Putamen (tissue), 1 donor: ENCODE data around the gene STAT4.
A peak's percentile ranks its signal among the peaks of the same experiment; 100 is the strongest.

Source experiments
- DNase-seq: peaks from one replicate; pipeline ENCODE4 v3.0.0-alpha.2; 2016; ENCODE audit warnings: low spot score

The STAT4 gene

DNA sequence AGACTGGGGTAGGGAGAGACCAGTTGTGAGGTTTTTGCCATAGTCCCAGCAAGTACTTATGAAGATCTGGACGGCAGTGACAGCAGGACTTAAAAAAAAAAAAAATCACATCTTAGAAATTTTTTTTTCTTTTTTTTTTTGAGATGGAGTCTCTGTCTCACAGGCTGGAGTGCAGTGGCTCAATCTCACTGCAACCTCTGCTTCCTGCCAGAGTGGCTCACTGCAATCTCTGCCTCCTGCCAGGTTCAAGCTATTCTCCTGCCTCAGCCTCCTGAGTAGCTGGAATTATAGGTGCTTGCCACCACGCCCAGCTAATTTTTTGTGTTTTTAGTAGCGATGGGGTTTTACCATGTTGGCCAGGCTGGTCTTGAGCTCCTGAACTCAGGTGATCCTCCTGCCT is 22.4 kb upstream of the STAT4 start:
- DNase-seq: no peak

DNA sequence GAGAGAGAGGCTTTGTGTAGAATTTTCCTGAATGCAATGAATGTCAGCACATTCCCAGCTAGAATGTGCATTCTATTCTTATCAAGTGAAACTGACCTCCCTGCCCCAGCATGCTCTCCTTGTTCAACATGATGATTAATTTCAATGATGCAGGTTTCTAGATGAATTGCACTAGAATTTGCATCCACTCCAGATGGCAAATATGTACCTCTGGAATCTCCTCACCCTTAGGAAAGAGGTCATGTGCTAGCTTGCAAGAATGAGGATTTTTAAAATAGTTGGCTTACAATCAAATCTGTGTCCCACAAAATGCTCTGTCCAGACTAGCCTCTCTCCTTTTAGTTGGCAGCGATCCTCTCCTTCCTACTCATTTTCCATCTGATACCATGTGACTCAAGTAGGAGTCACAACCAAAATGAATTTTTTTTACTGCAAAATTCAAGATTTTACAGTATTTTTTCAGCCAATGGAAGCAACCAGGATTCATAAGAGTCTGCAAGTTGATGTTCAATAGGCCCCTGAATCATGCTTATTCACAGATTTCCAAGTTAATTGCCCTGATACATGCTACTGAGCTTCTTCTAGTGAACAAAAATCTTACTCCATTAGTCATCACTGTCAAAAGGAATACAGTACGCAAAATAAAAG is 21.0 kb upstream of the STAT4 start:
- no peak for DNase-seq

DNA sequence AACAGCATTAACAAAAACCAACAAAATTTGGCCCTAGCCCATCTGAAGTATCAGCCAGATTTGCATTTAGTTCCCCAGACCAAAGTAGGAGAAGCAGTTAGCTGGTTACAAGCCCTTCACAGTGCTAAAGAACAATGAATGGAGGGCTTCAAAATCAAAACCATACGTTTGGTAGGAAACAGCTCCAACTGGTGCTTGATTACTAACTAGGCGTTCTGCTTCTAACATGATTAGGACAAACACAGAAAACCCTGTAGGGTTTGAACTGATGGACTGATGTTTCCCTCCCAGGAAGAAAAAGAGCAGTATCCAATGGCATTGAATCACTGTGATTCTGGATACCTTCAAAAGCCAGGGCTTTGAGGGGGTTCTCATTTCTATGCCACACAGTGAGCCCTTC is 20.5 kb upstream of the STAT4 start:
- DNase-seq: no peak

DNA sequence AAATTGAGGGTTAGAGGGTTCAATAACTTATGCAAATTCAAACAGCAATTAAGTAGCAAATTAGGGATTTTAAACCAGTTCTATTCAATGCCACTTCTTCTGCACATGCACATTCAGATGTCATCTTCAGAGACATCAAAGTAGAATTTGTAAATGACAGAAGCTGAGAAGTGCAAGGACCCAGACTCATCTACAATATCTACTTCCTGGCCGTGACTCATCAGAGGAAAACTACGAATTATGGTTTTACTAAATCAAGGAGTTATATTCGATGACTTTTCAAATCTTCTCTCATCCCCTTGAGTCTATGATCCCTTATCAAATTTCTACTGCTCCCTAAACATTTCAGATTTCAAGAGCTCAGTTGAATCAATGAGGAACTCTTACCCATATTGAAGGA is 20.0 kb upstream of the STAT4 start:
- no peak for DNase-seq

DNA sequence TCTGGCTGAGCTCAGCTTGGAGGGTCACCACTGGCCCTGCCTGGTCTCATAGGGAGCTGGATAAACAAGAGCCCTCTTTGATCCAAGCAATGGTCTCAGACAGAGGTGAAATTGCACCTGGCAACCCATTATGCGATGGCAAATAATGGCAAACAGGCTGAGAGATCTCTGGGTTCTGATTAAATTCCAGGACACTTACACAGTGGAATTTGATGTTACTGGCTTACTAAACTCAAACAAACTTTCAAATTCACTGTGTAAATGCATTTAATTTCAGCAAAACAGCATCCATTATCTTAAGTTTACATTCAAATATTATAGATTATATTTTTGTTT is 19.5 kb upstream of the STAT4 start:
- no peak for DNase-seq

DNA sequence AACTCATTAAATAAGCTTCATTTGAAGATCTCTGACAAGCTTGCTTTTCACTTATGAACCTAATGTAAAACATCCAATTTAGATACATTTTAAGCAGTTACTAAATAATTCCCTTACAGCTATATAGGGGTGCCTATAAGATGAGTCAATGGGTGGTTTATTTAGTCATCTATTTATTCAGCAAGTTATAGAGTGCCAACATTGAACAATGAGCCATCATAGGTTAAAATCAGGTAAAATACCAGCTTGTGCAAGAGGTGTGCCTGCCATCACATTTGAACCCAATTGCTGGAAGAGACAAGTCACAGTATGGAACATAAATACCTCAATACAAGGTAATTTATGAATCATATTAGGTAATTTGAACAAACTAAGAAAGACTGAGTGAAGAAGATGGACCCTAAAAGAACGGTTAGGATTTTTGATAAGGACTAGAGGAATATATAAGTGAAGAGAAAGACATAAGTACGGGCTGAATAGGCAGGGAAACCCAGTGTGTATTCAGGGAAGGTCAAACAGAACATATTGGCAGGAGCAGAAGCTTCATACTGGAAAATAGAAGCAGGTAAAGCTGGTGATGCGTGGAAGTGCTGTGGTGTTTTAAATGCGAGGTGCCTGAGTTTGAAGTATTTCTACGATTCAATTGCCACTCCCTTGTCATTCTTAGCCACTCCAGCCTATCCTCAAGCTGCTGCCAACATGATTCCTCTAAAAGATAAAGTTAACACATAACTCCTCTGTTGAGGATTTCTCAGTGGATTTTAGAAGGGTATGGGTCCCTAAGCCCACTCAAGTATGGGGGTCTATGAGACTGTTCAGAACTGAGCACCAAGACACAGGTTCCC is 18.9 kb upstream of the STAT4 start:
- no peak for DNase-seq

DNA sequence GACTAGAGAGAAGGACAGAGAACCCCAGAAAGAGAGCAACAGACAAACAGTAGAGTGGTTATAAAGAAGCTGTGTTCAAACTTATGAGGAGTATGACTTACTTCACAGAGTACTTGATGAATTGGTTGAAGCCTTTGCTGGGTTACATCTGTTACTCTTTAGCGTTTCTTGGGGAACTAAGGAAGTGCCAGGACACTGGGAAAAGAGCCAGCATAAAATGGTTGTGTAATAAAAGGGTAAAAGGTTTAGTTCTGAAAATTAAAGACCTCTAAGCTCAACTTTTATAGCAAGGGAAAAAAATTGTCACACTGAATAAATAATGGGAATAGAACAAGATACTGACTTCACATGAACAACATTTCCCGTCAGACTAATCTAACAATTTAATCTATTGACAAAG is 17.0 kb upstream of the STAT4 start:
- DNase-seq: no peak

DNA sequence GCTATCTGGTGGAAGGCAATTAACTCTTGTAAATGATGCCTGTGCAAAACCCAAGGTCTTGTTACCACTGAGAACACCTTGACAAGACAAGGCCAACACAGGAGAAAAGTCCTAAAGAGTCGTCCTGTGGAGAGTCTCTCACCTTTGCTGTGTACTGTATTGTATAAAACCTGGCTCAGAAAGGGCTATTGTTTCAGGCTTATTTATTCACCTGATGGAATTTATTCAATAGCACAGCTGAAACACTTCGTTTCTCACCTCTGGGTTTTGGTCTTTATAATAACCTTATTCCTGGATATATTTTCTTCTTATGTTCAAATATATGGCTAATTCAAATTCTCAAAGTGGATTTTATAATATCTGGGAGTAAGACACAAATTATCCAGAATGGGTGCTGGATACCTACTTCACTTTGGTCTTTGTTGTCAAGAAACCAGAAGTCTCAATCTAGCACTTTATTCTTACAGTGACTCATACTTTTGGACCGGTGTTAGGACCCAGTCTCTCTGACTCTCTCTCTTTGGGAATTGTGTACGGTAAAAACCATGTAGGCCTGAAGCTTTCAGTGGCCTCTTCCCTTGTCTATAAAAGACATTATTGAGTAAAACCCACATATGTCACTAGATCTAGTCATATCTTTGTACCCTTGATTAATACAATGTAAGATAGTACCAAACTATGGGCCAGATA is 16.1 kb upstream of the STAT4 start:
- no peak for DNase-seq

DNA sequence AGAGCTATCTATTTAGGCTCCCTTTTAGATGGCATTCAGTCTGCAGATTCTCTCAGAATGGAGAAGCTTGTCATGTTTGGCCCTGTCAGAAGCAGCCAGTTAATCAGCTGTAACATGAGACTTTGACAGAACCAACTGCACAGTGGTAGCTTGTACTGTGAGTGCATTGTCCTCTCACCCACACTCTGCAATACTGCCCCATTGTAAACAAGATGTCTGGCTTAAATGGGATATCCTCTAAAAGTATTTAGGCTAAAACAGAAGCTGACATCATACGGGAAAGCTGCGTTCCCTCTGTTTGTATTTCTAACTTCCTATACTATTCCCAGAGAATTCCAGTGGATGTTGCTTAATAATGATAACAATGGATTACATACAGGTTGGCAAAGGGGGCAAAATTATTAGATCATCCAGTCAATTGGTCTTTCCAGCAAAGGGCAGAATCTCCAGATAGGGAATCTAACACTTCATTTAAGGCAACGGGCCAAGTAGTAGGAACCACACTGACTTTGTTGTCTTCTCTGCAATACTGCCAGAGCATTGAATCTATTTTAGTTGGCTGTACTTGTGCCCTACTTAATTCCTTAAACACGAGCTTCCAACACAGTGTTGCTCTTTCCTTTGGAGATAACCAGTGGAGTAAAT is 15.4 kb upstream of the STAT4 start:
- DNase-seq: peak; percentile 41

DNA sequence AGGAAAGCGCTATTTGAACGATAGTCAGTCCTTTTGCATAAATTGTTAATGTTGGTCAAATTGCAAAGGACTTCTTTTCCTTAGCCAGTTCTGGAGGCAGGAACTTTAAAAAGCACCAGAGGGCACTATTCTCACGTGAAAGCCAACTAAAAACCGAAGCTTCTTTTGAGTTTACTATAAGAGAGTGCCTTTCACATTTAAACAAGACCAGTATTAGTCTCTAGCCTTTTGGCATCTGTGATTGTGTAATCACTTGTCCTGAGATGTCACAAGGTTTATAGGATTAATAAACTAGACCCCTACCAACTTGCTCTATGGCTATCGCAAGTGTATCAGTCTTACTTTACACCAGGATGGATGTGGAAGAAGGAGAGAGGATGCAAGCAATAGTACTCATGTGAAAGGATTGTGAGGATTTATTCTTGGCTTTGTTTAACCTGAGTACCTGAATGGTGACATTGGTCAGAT is 14.4 kb upstream of the STAT4 start:
- peak; percentile 45 for DNase-seq

DNA sequence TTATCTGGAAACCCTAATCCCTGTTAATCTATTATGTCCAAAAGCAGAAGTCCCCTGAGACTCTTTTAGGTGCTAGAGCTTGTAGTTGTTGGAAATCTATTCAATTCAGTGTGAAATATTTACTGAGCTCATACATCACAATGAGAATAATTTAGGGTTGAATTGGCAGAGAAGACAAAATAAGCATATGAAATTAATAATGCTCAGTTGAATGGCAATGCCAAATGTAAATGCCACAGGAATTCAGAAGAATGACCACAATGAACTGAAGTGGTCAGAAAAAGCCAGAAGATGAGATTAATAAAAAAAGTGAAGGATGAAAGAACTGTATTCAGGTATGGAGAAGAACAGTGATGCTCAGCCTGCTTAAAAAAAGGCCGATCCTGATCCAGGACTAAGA is 8.0 kb upstream of the STAT4 start:
- DNase-seq: no peak

DNA sequence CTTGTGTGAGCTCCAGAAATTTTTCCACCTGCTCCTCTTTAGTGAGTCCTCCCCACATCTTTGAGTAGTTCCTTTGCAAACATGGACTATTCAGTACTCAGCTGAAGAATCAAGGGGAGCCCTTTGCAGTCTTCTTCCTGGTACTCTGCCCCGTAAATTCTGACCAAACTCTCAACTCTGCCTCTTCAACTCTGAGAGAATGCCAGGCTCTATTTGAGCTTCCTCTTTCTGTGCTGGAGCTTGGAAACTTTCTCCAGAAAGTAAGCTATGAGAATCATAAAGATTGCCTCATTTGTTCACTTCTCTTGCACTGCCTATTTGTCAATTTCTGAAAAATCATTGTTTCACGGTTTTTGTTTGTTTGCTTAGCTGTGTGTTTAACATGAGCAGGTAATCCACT is 7.4 kb upstream of the STAT4 start:
- no peak for DNase-seq

DNA sequence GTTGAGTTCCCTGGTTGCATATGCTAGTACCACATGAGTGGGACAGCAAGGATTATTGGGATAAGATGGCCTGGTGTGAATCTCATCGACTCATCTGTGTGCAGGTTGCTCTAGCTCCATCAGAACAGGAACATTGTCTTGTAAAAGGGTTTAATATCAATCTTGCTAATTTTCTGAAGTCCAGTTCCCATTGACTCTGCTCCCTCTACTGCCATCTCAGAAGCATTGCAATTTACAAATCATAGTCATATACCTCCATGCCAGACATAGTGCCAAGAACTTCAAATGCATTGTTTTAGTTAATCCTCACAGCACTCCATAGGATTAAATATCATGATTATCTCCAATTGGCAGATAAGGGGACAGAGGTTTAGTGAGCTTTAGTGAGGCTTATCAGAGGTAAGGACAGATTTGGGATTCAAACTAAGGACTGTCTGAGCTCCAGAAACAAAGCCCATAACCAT is 4.8 kb upstream of the STAT4 start:
- no peak for DNase-seq

DNA sequence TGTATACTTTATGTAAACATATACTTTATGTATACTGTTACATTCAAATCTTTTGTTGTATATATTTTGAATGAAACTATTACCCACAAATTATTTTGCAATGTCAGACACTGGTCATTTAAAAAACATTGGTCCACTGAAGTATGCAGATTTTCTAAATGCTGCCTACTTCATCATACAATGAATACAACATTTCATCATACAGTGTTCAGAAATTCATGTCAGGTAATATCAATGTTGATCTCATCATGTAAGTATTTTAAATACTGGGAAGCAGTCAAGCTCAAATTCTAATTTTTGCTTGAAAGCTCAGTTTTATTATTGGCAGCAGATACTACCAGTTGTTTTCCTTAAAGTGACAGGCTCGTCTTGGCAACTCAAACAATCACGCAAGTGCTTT is 2.9 kb upstream of the STAT4 start:
- DNase-seq: no peak

DNA sequence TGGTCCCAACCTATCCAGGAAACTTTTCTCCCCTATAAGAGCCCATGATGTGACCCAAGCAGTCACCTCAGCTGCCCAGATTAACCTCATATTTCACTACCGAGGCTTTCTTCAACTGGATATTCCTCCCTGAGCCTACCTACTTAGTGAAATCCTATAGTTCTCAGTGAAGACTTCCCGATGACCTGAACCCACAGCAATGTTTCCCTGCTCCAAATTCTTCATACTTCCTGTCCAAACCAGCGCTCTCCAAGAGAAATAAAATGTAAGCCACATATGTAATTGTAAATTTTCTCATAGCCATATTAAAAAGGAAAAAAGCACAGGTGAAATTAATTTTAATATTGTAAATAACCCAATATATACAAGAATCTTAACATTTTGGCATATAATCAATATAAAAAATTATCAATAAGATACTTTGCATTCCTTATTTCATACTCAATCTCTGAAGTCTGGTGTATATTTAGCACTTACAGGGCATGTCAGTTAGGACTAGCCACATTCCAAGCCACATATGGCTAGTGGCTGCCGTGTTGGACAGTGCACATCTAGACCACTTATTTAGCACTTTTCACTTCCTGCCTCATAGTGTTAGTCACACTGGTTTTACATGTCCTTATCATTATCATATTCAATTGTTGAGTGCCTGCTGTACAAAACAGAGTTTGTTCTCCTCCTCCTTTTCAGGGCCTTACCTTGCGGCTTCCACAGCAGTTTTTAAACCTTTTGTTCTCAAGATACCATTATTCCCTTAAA is 1.9 kb upstream of the STAT4 start:
- no peak for DNase-seq

DNA sequence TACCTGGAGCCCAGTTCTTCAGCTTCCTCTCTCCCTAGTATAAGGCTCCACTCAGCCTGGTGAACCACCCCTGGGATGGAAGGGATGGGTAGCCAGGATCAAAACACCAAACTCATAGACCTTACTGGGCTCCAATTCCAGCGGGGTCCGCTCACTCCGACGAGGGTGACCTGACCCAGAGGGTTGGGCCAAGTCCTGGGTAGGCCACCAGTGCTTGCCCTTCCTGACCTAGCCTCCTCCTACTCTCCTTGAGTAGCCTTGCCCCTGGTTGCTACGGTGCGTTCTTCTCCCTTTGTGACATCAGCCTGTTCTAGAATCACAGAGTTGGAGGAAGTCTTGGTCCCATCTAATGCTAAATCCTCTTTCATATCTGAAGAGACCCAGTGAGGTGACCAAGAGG is 537 bp upstream of the STAT4 start:
- no peak for DNase-seq

DNA sequence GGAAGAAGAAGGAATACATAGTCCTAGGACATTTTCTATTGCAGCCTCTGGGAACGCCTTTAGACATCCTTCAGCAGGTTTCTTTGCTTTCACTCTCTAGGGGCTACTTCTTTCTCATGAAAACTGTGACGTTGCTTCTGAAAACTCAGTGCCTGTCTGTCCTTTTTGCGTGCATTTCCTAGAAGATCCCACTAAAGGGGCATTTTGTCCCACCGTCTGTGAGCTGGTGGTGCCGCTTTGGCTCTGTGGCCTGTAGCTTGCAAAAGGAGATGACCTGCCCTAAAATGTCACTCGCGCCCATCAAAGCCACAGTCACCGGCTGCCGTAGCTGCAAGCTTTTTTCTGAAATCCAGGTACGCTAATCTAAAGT is 579 bp downstream of the STAT4 start:
- no peak for DNase-seq

DNA sequence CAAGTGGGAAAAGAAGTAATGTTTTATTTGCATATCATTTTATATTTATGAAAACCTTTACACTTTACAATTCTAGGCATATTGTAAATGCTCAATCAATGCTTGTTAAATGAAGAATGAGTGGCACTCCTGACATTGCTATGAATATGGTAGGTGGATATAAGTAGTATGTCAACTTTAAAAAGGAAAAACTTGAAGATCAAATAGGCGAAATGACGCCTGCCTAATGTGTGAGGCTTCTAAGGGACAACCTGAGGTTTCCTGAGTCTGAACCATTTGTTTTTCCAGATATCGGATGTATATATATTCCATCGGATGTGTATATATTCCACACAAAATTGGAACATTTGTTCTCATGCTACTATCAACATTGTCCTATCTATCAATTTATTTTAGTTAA is 1.4 kb downstream of the STAT4 start:
- no peak for DNase-seq

DNA sequence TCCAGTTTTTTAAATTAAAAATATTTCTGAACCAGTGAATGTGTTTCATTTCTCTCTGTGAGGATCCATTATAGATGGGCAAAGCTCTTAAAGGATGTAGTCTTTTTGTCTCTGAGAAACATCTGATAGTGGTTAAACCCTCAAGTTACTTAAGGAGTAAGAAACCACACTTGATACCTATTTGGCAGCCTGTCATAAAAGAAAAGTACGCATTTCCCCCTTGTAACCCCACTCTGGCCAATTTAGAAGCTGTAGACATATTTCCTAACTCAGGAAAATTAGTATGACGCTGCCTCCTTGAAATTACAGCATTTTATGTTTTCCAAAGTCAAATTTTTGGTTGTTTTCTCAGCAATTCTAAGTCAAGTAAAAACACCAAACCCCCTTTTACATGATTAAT is 2.0 kb downstream of the STAT4 start:
- no peak for DNase-seq

DNA sequence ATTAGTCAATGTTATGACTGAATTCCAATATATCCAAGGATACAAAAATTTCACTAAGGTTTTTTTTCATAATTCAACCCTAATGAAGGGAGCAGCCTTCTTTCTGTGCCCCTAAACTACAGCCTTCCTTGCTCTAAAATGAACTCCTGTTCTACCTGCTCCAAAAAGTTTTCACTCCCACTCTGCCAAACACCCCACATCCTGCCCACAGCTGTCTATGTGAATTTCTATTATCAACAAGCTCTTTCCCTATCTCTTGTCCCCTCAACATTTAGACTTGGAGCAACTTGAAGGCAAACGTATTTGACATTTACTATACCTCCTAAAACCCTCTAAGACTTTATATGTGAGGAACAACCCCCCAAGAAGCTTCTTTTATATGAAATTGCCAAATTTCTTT is 2.5 kb downstream of the STAT4 start:
- no peak for DNase-seq

DNA sequence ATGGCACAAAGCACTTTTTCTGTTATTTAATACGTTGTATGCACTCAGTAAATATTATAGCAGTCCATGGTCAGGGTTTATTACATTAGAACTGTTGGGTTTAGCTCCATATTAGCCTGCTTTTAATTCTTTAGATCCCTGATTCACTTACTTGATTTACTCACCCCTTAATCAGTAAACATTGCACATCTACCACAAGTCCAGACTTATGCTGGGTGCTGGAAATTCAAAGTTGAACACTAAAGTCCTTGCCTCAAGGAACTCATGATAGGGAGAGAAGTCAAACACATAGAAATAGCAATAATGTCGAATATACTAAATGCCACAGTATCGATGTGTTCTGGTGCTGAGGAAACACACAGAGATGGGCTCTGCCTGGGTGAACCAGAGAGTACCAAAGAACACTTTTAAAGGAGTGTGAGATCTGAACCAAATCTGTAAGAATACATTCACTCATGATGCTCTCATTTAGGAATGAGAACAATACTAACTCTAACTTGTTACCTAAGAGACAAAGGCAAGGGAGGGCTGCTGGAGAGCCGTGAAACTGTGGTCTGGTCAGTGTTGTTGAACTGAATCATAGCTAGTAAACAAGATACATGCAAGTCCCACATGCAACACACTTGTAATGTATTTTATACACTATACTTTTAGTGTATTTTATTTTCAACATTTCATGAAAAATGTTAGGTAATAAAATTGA is 4.9 kb downstream of the STAT4 start:
- DNase-seq: no peak
